GM21390 (cell line): ENCODE results near the gene LRP1B.
"Not testable (repeated sequence)": the region's sequence is repeated elsewhere in the genome, so short reads cannot be mapped to it uniquely, and the experiment has no call there.

Experiments used
- ATAC-seq: cut with Tn5 transposase; IDR thresholded peaks from one replicate; pipeline ENCODE4 v1.9.1; 2021; ENCODE audit not compliant: unreplicated experiment

LRP1B gene

GRCh38 chr2:140416577-140416976 lies 1714.2 kb downstream of the LRP1B start:
- ATAC-seq, result no peak

- ATAC-seq, result not testable (repeated sequence)
Measured at GRCh38 chr2:140415035-140415434, 1715.8 kb downstream of the LRP1B start.

- no peak for ATAC-seq
Measured at GRCh38 chr2:140410695-140411094, 1720.1 kb downstream of the LRP1B start.

GRCh38 chr2:140401056-140401455 lies 1729.8 kb downstream of the LRP1B start:
- ATAC-seq, result no peak

GRCh38 chr2:140392824-140393223 lies 1738.0 kb downstream of the LRP1B start:
- no peak for ATAC-seq

- no peak for ATAC-seq
Measured at GRCh38 chr2:140384946-140385345, 1745.9 kb downstream of the LRP1B start.

DNA sequence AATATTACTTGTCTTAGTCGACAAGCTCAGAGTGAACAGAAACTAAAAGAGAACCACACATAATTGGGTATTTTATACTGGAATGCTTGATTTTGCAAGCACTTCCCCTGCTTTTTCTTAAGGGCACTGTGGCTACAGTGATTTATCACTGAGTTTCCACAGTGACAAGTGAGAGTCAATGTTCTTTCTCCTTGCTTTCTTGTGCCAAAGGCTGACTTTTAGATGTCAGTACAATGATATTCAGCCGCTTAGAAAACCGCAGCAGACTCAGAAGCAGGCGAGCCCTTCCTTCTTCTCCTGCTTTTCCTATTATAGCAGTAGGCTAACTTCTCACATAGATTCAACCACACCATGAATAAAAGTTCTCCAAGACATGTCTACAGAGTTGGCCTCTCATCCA lies 1747.0 kb downstream of the LRP1B start:
- ATAC-seq, result no peak

GRCh38 chr2:140376686-140377085 lies 1754.1 kb downstream of the LRP1B start:
- no peak for ATAC-seq

- no peak for ATAC-seq
Measured at GRCh38 chr2:140363131-140363530, 1767.7 kb downstream of the LRP1B start.

GRCh38 chr2:140362361-140362760 lies 1768.5 kb downstream of the LRP1B start:
- no peak for ATAC-seq

GRCh38 chr2:140359056-140359771 lies 1771.6 kb downstream of the LRP1B start:
- no peak for ATAC-seq

- no peak for ATAC-seq
Measured at GRCh38 chr2:140356697-140357096, 1774.1 kb downstream of the LRP1B start.

DNA sequence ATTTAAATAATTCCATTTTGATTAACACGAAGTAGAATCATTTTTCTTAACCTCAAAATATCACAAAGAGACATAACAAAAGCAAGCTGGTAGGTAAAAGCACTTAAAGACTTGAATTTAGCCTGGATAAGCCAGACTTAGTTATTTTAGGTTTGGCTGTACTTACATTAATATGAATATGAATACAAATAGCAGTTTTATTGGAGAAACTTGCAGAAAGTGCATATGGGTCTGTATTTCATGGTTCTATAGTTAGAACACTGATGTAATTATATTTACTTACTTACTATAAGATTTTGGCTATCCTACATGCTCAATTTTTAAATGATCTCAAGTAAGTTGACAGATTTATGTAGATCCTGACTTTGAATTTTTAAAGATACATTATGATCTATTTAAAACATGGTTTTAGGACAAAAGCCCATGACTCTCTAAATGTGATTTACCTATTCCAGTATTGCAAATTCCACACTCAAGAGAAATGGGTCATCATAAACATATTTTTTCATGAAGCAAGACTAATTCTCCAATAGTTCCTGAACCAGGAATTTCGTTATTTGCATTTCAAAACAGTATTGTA lies 1775.2 kb downstream of the LRP1B start:
- ATAC-seq, result no peak

DNA sequence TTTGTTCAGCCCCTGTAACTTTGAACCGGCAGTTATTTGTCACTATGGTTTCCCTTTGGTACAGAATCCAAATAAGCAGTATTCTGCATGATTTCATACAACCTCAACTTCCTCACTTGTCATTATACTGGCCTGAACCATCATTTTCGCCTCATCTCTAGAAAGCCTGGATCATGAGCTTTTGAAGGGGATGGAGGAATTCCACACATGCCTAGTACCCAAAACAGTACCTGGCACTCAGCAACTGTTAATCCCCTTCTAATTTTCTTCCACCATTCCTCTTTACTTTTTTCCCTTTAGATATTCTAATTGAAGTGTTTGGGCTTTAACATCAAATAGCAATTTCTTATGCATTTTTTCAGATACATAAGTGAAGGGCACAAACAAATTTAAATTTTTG lies 1776.3 kb downstream of the LRP1B start:
- no peak for ATAC-seq

DNA sequence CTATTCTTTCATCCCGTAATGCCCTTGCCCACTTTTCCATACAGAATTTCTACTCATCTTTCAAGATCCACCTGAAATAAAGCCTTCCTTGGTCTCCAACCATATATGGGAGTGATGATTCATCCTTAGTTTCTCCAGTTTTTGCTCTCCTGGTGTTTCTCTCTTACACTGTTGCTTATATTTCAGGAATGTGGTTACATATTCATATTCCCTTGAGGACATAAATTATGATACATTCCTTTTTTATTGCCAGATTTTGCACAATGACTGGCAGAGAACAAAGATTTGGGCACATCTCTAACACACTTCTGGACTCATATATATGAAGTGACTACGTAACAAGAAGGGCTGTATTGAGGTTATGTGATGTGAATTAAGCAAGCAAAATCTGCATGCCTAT lies 1777.3 kb downstream of the LRP1B start:
- ATAC-seq, result no peak

DNA sequence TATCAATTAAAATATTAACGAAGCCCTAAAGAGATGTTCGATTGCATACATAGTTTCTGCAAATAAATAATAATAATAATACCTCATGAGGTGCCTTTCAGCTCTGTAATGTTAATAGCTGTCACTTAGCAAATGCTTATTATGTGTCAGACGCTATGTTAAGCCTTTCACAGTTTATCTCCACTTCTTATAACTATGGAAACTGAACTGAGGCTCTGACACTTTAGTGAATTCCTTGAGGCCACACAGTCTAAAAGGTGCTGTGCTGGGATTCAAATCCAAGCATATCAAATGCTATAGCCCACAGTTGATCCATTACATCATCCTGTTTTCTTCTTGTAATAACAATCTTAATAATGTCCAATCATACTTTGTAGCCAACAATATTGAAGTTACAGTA lies 1779.1 kb downstream of the LRP1B start:
- ATAC-seq, result no peak

DNA sequence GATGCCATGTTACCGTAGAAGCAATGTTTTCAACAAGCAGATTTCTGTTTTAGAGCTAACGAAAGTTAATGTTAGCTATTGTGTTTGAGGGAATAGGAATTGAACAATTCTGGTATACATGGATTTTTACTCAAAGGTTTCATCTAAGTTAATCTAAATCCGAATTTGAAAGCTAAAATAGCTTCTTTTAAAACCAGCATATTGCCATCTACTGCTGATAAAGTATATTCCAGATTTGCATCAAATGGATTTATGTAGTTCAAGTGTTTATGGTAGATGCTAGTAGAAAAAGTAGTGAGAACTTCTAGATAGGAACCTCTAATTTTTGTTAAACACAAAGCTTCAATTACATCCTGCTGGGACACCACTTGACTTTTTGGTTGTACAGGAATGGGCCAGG lies 1781.1 kb downstream of the LRP1B start:
- ATAC-seq, result no peak

DNA sequence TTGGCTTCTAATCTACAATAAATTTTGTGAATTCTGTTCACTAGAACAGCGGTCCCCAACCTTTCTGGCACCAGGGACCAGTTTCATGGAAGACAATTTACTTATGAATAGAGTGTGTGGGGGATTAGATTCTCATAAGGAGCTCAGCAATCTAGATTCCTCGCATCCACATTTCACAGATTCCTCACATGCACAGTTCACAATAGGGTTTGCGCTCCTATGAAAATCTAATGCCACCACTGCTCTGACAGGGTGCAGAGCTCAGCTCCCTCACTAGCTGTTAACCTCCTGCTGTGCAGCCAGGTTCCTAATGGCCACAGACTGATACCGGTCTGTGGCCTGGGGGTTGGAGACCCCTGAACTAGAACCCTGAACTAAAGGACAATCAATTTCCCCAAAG lies 1782.0 kb downstream of the LRP1B start:
- no peak for ATAC-seq

- no peak for ATAC-seq
Measured at GRCh38 chr2:140344838-140345237, 1786.0 kb downstream of the LRP1B start.

- ATAC-seq, result not testable (repeated sequence)
Measured at GRCh38 chr2:140344266-140344665, 1786.5 kb downstream of the LRP1B start.

DNA sequence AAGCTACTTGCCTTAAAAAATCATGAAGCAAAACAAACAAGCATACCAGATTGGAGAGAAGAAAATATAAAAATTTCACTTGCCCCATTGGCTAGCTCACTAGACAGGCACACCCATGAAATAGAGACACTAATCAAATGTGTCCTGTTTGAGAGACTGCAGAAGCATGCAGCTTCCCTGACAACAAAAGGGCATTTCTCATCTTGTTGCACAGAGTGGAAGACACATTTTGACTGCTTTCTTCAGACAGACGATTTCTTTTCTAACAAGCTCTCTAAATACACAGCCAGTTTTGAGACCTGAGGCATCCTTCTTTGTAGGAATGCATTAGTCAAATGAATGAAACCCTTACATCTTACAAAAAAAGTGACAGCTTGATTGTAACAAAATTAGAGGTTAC lies 1792.0 kb downstream of the LRP1B start:
- no peak for ATAC-seq

GRCh38 chr2:140337061-140337460 lies 1793.8 kb downstream of the LRP1B start:
- no peak for ATAC-seq

DNA sequence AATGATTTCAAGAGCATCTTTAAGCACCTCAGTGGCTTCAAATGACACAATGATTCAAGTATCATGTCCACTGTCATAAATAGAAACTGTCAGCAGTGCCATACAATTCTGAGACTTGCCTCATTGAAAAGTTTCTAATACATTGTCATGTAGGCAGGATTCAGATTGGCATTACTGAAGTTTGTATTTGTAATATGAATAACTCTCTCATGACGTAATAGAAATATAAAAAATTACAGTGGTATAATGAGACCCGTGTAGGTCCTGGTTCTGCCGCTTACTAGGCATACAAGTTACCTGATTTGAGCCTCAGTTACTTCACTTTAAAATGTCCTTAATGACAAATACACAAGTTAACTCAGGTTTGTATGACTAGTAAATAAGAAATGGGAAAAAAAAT lies 1814.5 kb downstream of the LRP1B start:
- no peak for ATAC-seq
